Bronchial epithelial cell (primary cell): ENCODE measurements around the gene DIAPH3. TPM values are rescaled to one million over a fixed set of nuclear protein-coding genes. Genes with fewer than 3 reads are reported as not detected.

Source experiments
- DNase-seq: peaks from one replicate; pipeline ENCODE4 v3.0.0-alpha.2; 2010; ENCODE audit warnings: low read depth
- FAIRE-seq: peaks from 2 replicates; lab custom pipeline; 2011; peaks lifted over from hg19 to GRCh38; lab: Jason Lieb, UNC
- H3K27me3 ChIP-seq: 2 replicates; pipeline ENCODE4 v1.5.1; 2011; ENCODE audit warnings: low read length; ENCODE audit not compliant: control insufficient read depth, insufficient read depth
- H3K36me3 ChIP-seq: 2 replicates; pipeline ENCODE4 v1.5.1; 2011; ENCODE audit warnings: low read length; ENCODE audit not compliant: control insufficient read depth, insufficient read depth
- H3K4me3 ChIP-seq: 2 replicates; pipeline ENCODE4 v1.5.1; 2011; ENCODE audit warnings: mild to moderate bottlenecking, low read depth, low read length, control low read depth
- CTCF ChIP-seq: IDR thresholded peaks from 2 replicates; pipeline ENCODE4 v1.5.1; 2011; ENCODE audit warnings: mild to moderate bottlenecking, moderate library complexity, low read length, control low read depth, inconsistent platforms; ENCODE audit not compliant: insufficient read depth, severe bottlenecking
- total RNA-seq: library from RNA; depleted of rRNA; stranded (reverse); fragments of >200 nt; gene quantifications from 2 replicates; pipeline ENCODE4 v1.2.1, GENCODE V29; 2014

DIAPH3 gene
- total RNA-seq, 1 donor from 2014 or later = 0.26 TPM

GRCh38 chr13:60182907-60183306 is 19.2 kb upstream of the DIAPH3 start:
- no peaks in the 10 kb centered on the region for H3K27me3 ChIP-seq
- no peaks in the 10 kb centered on the region for H3K36me3 ChIP-seq
- FAIRE-seq (no peak), DNase-seq (no peak)
- TF ChIP-seq CTCF = no peak
- H3K4me3 ChIP-seq = no peak overlapping the region

- no peak for FAIRE-seq
- H3K4me3 ChIP-seq = no peak overlapping the region
- no peaks in the 10 kb centered on the region for H3K36me3 ChIP-seq
- DNase-seq = no peak
- no peaks in the 10 kb centered on the region for H3K27me3 ChIP-seq
- no peak for TF ChIP-seq CTCF
Observed at GRCh38 chr13:60178327-60178726, 14.6 kb upstream of the DIAPH3 start.

- Histone ChIP-seq H3K36me3 (no peaks in the 10 kb centered on the region), H3K27me3 (no peaks in the 10 kb centered on the region), H3K4me3 (no peak overlapping the region)
- no peak for FAIRE-seq
- TF ChIP-seq CTCF = no peak
- no peak for DNase-seq
Observed at GRCh38 chr13:60175571-60175970, 11.8 kb upstream of the DIAPH3 start.

- H3K4me3 ChIP-seq = no peak overlapping the region
- no peaks in the 10 kb centered on the region for H3K27me3 ChIP-seq
- H3K36me3 ChIP-seq = no peaks in the 10 kb centered on the region
- TF ChIP-seq CTCF = no peak
- no peak for DNase-seq
- FAIRE-seq = no peak
Observed at GRCh38 chr13:60174113-60174512, 10.4 kb upstream of the DIAPH3 start.

GRCh38 chr13:60172111-60172510 is 8.4 kb upstream of the DIAPH3 start:
- DNase-seq (no peak), FAIRE-seq (no peak)
- H3K27me3 ChIP-seq = no peaks in the 10 kb centered on the region
- no peaks in the 10 kb centered on the region for H3K36me3 ChIP-seq
- no peak for TF ChIP-seq CTCF
- no peak overlapping the region for H3K4me3 ChIP-seq

GRCh38 chr13:60170414-60170813 is 6.7 kb upstream of the DIAPH3 start:
- FAIRE-seq = no peak
- no peak for DNase-seq
- no peak for TF ChIP-seq CTCF
- Histone ChIP-seq H3K27me3 (no peaks in the 10 kb centered on the region), H3K36me3 (no peaks in the 10 kb centered on the region), H3K4me3 (no peak overlapping the region)
